ENCODE measurements around the gene GNB3.

Gene GNB3

DNA sequence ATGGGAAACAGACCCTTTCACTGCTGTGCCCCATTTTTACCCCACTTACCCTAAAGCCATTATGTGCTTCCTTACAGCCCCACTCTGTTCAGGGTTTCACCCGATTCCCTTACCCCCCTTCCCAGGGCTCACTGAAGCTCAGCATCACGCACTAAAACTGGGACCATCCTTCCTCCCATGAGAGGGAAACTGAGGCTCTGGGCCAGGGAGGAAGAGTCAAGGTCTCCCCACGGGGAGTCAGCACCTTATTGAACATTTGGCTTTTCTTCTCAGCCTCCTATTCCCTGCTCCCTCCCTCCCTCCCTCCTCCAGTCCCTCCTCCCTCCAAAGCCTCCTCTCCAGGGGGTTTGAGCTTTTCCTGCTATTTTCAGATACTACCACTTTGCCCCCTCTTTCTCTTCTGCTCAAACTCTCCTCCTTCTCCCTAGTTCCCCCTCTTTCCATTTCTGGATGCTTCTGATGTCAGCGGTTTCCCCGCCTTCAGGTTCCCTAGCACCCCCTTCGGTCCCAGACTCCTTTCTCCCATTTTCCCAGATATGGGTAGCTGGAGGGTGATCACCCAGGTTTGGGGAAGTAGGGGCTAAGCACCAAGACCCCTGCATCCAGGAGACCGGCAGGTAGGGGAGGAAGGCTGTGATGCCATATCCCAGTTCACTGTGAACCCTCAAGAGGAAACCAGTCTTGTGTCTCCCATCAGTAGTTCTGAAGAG lies 18.1 kb upstream of the GNB3 start:
- H3K27ac ChIP-seq (ENCODE audit: poor library complexity, severe bottlenecking) = no peak overlapping the region
- ATAC-seq (ENCODE audit: low read depth) = no peak
- peaks cover 3% of the 10 kb centered on the region for H3K4me1 ChIP-seq (ENCODE audit: insufficient read depth, poor library complexity, severe bottlenecking)

DNA sequence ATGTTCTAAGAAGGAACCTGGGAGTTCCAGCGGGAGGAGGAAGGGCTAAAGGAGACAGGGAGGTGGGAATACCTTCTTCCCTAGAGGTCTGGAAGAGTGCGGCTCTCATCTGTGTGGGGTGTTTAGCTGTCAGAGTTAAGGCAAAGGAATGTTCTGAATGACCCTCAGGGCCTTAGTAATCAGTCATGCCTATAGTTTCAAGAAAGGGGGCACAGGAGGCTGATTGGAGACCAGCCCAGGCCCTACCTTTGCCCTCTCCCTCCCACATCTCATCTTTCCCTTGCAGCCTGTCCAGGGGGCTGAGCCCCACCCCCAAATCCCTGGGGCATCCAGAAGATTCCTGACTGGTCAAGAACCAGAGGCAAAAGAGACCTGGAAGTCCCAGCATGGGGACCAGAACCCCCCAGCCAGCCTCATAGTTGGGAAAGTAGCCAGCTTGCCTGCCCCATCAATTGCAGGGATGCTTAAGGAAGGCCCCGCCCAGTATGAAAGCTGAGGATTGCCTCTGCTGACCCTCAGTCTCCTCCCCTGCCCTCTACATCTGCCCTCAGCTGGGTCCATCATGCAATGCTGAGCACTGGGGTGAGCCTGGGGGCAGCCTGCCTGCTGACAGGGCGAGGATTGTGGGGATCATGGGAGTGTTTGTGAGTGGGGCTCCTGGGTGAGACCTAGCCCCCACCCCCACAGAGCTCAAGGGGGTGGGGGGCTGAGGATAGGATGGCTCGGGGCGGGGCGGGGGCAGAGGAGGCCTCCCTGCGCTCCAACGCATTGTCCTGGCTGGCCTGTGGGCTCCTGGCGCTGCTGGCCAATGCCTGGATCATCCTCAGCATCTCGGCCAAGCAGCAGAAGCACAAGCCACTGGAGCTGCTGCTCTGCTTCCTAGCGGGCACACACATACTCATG lies 17.3 kb upstream of the GNB3 start:
- TF ChIP-seq, protein P1, sequence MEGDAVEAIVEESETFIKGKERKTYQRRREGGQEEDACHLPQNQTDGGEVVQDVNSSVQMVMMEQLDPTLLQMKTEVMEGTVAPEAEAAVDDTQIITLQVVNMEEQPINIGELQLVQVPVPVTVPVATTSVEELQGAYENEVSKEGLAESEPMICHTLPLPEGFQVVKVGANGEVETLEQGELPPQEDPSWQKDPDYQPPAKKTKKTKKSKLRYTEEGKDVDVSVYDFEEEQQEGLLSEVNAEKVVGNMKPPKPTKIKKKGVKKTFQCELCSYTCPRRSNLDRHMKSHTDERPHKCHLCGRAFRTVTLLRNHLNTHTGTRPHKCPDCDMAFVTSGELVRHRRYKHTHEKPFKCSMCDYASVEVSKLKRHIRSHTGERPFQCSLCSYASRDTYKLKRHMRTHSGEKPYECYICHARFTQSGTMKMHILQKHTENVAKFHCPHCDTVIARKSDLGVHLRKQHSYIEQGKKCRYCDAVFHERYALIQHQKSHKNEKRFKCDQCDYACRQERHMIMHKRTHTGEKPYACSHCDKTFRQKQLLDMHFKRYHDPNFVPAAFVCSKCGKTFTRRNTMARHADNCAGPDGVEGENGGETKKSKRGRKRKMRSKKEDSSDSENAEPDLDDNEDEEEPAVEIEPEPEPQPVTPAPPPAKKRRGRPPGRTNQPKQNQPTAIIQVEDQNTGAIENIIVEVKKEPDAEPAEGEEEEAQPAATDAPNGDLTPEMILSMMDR (IDR thresholded peaks at IDR 0.05; ENCODE audit: poor library complexity, severe bottlenecking) = no peak
- Histone ChIP-seq H3K27ac (ENCODE audit: poor library complexity, severe bottlenecking) (no peak overlapping the region), H3K36me3 (ENCODE audit: low read depth) (no peaks in the 10 kb centered on the region), H3K27me3 (ENCODE audit: insufficient read depth, poor library complexity, severe bottlenecking) (peaks cover 20% of the 10 kb centered on the region), H3K4me1 (ENCODE audit: insufficient read depth, poor library complexity, severe bottlenecking) (peaks cover 3% of the 10 kb centered on the region), H3K4me3 (ENCODE audit: severe bottlenecking) (no peak overlapping the region), H3K9me3 (ENCODE audit: severe bottlenecking) (no peaks in the 10 kb centered on the region)
- ATAC-seq (ENCODE audit: low read depth) (no peak), DNase-seq (ENCODE audit: low spot score) (no peak)

More for the DNA sequence above, 18.1 kb upstream of the GNB3 start:
- H3K36me3 ChIP-seq (ENCODE audit: low read depth) = no peaks in the 10 kb centered on the region
- no peak for DNase-seq (ENCODE audit: low spot score)
- no peak overlapping the region for H3K4me3 ChIP-seq (ENCODE audit: severe bottlenecking)
- peaks cover 20% of the 10 kb centered on the region for H3K27me3 ChIP-seq (ENCODE audit: insufficient read depth, poor library complexity, severe bottlenecking)
- TF ChIP-seq, protein P1 (IDR thresholded peaks at IDR 0.05; ENCODE audit: poor library complexity, severe bottlenecking) = no peak
- no peaks in the 10 kb centered on the region for H3K9me3 ChIP-seq (ENCODE audit: severe bottlenecking)

GRCh38 chr12:6824085-6824775 lies 16.5 kb upstream of the GNB3 start:
- ATAC-seq (ENCODE audit: low read depth) = no peak
- Histone ChIP-seq H3K36me3 (ENCODE audit: low read depth) (no peaks in the 10 kb centered on the region), H3K4me1 (ENCODE audit: insufficient read depth, poor library complexity, severe bottlenecking) (peaks cover 3% of the 10 kb centered on the region), H3K9me3 (ENCODE audit: severe bottlenecking) (no peaks in the 10 kb centered on the region), H3K27me3 (ENCODE audit: insufficient read depth, poor library complexity, severe bottlenecking) (peaks cover 20% of the 10 kb centered on the region), H3K27ac (ENCODE audit: poor library complexity, severe bottlenecking) (no peak overlapping the region), H3K4me3 (ENCODE audit: severe bottlenecking) (no peak overlapping the region)
- TF ChIP-seq, protein P1 (IDR thresholded peaks at IDR 0.05; ENCODE audit: poor library complexity, severe bottlenecking) = no peak
- DNase-seq (ENCODE audit: low spot score) = no peak

GRCh38 chr12:6824901-6825381 lies 15.8 kb upstream of the GNB3 start:
- Histone ChIP-seq H3K27me3 (ENCODE audit: insufficient read depth, poor library complexity, severe bottlenecking) (peaks cover 20% of the 10 kb centered on the region), H3K4me1 (ENCODE audit: insufficient read depth, poor library complexity, severe bottlenecking) (peaks cover 3% of the 10 kb centered on the region)

More at GRCh38 chr12:6824901-6825381, 15.8 kb upstream of the GNB3 start:
- peaks cover 1% of the 10 kb centered on the region; the same call in 1 of the 2 replicates for H3K36me3 ChIP-seq (ENCODE audit: low read depth)
- DNase-seq (ENCODE audit: low spot score) (no peak), ATAC-seq (ENCODE audit: low read depth) (peak; percentile 30; the same call in 2 of the 3 replicates)
- no peak overlapping the region for H3K27ac ChIP-seq (ENCODE audit: poor library complexity, severe bottlenecking)
- TF ChIP-seq, protein P1 (IDR thresholded peaks at IDR 0.05; ENCODE audit: poor library complexity, severe bottlenecking) = no peak
- no peak overlapping the region for H3K4me3 ChIP-seq (ENCODE audit: severe bottlenecking)
- H3K9me3 ChIP-seq (ENCODE audit: severe bottlenecking) = no peaks in the 10 kb centered on the region
